GM19324 (cell line): ENCODE measurements around the gene ASB10.

Source experiments
- ATAC-seq: cut with Tn5 transposase; IDR thresholded peaks from one replicate; pipeline ENCODE4 v1.9.1; 2021; ENCODE audit warnings: mild to moderate bottlenecking, moderate library complexity; ENCODE audit not compliant: unreplicated experiment, low FRiP score

Gene ASB10

GRCh38 chr7:151191544-151191943 lies 4.5 kb upstream of the ASB10 start:
- ATAC-seq = no peak

- ATAC-seq = no peak
These were observed 2.0 kb upstream of the ASB10 start for GRCh38 chr7:151189038-151189437.

- no peak for ATAC-seq
These were observed 1.1 kb upstream of the ASB10 start for GRCh38 chr7:151188252-151188542.

- no peak for ATAC-seq
These were observed 580 bp upstream of the ASB10 start for GRCh38 chr7:151187409-151188251.

GRCh38 chr7:151185762-151186639 lies 1.0 kb downstream of the ASB10 start:
- no peak for ATAC-seq

- ATAC-seq = no peak
These were observed 6.0 kb downstream of the ASB10 start for GRCh38 chr7:151181011-151181431.

- ATAC-seq = no peak
These were observed 7.1 kb downstream of the ASB10 start for GRCh38 chr7:151179946-151180345.

GRCh38 chr7:151179287-151179860 lies 7.7 kb downstream of the ASB10 start:
- ATAC-seq = no peak

- no peak for ATAC-seq
These were observed 8.2 kb downstream of the ASB10 start for GRCh38 chr7:151178831-151179230.

- no peak for ATAC-seq
These were observed 8.8 kb downstream of the ASB10 start for GRCh38 chr7:151178236-151178635.

GRCh38 chr7:151177310-151177709 lies 9.7 kb downstream of the ASB10 start:
- no peak for ATAC-seq

GRCh38 chr7:151176401-151176800 lies 10.6 kb downstream of the ASB10 start:
- ATAC-seq = no peak

GRCh38 chr7:151175793-151176311 lies 11.2 kb downstream of the ASB10 start:
- no peak for ATAC-seq

GRCh38 chr7:151175047-151175792 lies 11.8 kb downstream of the ASB10 start:
- ATAC-seq = no peak

GRCh38 chr7:151174246-151175046 lies 12.6 kb downstream of the ASB10 start:
- ATAC-seq = no peak

GRCh38 chr7:151173386-151174245 lies 13.4 kb downstream of the ASB10 start:
- no peak for ATAC-seq

- ATAC-seq = peak; percentile 70
These were observed 14.5 kb downstream of the ASB10 start for GRCh38 chr7:151172273-151173141.

GRCh38 chr7:151168787-151169162 lies 18.3 kb downstream of the ASB10 start:
- no peak for ATAC-seq
